T follicular helper cell (primary cell): ENCODE measurements around the gene COL4A2.

ENCODE experiments used
- DNase-seq: peaks from one replicate; pipeline ENCODE4 v3.0.0-alpha.2; 2020; ENCODE audit warnings: low read depth

COL4A2 gene

DNA sequence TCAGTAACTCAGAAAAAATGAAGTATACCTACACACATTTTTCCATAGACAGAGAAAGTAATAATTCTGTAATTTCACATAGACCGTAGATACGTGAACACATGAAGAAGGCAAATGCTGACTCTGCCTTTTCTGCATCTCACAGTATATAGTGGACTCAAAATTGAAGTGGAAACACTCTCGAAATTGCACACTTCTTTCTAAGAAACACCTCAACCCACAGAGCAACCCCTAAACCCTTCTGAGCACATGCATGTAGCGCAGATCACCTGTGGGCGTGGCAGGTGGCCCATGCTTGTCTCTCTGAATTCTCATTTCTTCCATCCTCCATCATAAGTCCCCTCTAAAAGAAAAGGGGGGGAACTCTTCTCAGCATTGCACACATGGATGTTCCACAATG lies 34.9 kb upstream of the COL4A2 start:
- no peak for DNase-seq

DNA sequence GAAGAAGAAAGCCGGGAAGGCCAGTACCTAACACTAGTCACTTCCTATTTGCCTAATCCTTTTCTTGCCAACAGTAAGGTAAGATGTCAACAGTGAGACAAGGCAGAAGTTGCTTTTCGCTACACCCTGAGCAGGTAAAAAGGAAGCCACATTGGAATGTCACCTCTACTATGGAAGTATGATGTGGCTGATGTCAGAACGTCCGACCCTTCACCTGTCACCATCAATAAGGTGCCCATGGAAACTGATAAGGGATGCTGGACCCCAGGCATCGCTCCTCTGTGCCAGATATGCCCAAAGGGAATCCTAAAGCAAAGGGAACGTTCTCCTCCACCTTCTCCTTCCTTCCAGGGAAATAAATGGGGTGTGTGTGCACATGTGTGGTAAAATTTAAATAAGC lies 34.4 kb upstream of the COL4A2 start:
- no peak for DNase-seq

DNA sequence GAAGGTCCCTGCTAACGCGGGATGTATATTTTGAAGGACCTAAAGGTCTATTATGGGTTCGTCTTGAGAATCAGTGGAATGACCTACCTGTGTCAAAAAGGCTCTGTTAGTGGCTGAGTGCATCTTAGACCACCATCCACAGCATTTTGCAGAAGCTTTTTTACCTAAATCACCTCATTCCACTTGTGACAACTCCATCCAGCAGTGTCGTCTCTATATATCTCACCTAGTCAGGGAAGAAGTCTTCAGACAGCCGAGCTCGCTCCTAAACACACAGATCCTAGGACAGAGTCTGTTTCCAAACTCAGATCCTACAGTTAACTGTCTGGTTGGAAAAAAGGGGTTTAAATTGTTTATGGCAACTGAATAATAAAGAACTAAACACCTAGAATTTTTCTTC lies 33.8 kb upstream of the COL4A2 start:
- no peak for DNase-seq

DNA sequence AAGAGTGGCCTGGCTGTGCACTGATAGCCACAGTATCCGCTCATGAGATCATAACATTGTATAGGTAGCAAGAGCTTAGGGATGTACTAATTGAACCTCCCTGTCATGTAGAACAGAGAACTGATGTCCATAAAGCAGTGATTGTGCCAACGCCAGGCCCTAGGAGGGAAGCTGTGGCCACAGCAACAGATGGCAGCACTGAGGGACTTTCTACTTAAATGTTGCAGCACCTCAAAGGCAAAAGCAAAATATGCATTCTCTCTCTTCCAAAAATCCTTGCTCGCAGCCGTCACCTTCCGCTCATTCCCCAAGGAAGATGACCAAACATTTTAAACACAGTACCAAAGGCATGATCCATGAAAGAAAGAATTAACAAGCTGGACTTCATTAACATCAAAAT lies 32.4 kb upstream of the COL4A2 start:
- DNase-seq = no peak

DNA sequence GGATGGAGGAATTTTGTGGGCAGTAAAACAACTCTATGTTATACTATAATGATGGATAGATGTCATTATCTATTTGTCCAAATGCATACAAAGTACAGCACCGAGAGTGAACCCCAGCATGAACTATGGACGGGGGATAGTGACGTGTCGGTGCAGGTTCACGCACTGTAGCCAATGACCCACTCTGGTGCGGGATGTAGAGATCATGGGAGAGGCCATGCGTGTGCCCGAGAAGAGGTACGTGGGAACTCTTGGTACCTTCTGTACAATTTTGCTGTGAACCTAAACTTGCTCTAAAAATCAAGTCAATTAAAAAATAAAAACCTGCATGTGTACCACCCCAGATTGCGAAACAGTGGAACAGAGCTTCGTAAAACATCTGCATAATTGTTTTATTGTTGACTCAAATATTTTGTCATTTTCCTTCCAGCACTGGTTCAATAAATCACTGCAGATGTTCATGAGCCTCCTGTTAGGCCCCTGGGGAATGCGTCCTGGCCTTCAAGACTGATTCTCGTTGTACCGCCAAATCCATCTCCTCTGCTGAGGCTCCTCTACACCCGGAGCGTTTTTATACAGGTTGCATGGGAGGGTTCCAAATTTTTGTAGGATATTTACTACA lies 31.0 kb upstream of the COL4A2 start:
- DNase-seq = no peak

DNA sequence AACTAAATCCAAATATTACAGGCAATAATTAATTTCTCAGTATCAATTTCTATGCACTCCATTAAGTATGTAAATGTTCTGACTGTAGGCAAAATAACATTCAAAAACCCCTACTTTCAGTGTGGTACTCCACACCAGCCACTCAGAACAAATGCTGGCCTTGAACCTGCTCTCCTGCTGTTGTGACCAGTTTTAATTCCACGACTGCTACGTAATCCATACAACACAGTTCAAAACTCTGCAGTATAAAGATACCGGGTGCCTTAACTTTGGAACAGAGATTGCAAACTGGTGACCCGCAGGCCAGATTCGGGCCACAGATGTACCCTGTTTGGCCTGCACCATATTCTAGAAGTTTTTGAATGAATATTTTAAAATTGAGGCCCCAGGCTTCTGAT lies 30.5 kb upstream of the COL4A2 start:
- no peak for DNase-seq

DNA sequence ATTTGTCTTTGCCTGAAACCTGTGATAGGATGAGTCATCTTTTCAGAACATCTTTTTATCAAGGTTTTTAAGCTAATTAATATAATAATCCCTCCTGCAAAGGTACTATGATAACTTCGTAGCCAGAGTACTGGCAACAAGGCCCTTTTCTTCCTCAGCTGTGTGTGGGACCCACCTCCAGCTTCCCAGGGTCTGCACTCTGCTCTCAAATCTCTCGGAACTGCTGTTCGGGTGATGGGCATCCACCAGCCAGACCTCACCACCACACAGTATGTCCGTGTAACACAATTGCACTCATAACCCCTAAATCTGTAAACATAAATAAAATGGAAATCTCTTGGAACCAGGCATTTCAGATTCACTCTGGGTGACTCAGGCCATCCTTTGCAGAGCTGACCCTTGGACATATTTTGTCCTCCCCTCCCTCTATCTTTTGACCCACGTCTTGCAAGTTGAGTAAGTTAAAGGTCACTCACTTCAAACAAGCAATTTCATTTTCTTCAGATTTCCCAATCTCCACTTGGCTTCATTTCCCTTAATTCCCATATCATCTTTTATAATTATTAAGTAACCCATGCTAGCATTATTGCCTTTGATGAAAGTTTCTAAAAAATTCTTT lies 29.6 kb upstream of the COL4A2 start:
- no peak for DNase-seq

DNA sequence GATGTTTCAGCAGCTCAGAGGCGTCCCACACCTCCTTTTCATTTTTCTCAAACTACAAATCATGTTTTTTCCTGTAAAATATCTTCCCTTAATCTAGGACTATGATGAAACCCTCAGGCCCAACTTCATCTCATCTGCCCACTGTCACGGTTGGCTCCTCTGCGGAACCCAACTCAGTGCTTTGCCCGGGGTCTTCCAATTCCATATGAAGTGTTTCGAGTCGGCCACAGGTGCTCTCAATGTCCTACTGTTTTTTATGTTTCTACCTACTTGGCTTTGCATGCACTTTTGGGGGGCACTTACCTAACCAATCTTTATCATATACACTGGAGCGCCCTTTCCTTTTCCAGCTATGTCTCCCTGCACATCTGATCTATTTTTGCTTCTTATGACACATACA lies 28.2 kb upstream of the COL4A2 start:
- DNase-seq = no peak

DNA sequence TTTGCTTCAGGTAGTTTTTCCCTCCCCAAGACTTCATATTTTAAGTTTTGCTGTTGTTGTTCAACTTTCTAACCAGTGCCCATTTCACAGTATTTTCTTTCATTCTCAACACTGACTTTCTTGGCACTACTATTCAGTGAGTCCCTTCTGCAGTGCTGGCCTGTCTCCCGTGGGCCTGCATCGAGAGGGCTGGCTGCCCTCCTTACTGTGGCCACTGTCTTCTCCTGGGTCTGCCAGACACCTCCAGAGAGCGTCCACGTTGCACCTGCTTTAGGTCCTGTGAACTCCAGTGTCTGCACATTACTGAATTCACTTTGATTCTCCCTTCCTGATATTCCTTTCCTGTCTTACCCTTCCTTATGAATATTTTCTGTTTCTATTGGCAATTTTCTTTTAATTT lies 27.4 kb upstream of the COL4A2 start:
- DNase-seq = no peak

DNA sequence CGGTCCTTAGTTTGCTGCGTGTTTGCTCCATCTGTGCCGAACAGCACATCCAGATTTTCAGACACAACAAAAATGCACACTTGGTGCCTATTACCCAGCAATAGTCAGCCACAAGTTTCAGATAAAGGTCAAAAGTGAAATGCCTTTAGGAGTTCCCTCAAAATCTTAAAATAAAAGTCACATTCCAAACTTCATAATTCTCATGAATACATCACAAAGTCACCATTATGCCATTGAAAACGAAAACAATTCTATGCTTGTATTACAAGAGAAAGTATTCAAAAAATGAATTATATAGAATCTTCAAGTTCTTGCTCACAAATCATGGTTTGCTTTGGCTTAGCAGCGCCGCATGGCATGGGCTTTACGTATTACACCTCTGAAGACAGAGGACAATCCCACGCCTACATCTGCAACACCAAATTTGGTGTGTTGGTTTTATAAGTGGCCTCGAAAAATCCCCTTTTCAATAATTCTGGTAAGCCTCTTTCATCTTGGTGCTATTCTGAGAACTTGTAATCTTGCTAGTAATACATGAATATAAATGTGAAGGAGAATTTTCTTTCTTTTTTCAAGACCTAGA lies 26.8 kb upstream of the COL4A2 start:
- DNase-seq = no peak

DNA sequence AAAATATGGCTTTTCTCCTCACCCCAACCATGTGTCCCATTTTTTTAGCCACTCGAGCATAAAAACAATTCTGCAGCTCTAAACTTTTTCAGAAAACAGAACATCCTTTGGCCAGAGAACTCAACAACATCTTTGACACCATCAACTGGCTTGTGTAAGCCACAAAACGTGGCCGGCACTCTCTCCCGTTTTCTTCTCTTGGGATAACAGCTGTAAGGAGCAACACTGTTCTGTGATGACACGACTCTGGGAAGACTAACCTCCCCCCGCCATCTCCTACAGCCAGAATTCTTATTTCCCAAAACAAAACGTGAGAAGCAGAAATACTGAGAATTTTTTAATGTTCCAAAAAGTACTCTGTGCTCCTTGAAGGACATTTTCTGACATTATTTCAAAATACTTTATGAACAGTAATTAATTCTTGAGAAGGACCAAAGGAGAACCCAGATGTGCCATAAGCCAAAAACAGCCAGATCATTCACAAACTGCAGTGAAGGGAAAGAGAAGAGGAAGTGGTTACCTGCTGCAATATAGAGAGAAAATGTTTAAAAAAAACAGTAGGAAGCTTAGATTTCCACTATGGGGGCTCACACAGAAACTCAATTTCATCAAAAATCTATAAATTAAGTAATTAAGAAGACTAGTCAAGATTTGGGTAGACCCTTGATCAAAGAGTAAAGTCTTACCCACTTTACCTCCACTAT lies 25.9 kb upstream of the COL4A2 start:
- DNase-seq = no peak

DNA sequence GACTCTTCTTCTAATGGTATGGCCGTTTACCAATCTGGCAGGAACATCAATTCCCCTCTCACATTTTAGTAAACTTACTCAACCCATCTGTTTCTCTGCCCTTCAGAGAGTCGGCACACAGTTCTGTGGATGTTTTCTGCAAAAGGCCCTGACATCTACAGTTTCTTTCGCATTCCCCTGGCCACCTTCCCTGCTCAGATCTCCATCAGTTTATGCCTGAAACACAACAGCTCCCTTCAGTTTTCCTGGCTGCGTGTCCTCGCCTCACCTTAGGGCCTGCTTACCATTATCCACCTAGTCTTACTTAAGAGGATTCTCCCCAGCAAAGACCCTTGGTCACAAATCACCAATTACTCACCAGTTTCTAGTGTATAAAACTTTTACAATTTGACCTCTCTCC lies 25.3 kb upstream of the COL4A2 start:
- no peak for DNase-seq

DNA sequence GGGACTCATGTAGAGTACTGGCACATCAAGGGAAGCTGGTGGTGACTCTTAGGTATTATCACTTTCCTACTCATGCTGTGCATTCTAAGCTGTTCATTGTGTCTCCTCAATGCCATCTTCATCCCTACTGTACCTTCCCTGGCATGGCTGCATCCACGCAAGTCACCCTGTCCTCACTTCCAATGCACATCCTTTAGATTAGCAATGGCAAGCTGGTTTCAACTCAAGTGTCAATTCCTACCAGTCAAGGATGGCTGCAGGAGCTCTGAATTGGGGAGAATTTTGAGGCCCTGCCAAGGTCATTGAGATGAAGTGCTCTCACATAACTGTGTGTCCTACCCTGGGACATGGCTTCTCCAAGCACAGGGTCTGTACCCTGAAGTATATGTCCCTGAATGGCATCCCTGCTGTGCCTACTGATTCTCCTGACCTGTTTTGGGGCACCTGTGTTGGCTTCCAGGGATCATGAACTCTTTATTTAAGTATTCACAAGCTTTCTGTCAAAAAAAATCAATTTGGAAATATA lies 24.7 kb upstream of the COL4A2 start:
- no peak for DNase-seq

DNA sequence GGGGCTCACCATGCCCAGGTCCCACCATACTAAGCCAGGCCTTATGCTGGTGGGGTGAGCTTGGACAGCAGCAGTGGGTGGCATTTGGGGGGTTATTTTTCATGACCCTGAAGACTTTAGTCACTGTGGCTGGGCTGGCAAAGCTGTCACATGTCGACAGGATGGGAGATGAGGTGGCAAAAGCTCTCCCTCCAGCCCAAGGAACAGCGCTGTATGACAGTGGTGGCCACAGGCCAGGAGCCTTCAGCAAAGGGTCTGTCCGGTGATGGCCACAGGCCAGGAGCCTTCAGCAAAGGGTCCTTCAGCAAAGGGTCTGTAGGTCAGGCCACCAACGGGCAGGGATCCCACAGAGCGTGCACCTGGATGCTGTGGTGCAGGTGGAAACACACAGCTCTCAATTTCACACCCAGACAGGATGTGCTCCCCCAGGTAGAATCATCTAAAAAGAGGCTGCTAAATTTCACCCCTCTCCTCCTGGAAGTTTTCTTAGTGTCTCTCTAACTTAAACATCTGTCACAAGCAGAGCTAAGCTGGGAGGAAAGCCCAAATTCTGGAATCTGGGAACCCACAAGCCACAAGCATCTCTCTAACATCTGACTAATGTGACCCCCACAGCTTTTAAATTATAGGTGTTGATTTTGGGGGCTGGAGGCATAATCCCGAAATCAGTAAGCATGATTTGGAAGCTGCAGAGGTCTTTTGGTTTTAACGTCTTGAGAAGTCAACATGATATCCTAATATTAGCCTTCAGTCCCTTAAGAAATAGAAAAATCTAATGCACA lies 23.2 kb upstream of the COL4A2 start:
- DNase-seq = no peak

DNA sequence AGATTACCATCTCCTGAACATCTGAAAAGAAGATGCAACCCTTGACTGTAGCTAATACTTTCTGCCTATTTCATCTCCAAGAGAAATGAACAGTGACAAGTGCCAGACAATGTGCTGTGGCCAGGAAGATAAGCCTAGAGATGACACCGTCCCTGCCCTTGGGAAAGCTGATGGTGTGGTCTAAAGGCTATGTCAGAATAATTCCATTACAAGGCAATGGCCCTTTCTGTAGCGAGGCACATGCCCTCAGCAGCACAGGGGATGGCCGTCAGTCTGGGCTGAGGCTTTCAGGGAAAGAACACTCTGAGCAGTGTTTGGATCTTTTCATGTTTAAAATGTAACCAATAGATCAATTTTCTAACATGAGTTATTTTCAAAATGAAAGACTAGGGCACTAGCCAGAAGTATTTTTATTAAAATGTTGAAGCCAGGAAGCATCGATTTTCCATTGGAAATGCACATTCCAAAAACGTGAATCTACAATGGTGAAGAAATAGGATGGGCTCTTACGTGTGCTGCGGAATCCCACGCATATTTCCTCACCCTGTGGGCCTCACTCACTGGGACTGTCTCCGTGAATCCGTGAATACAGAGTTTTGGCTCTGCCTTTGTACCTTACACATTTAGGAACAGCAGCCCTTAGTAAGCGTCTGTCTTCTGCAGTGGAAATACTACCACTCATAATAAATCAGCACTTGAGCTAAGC lies 22.2 kb upstream of the COL4A2 start:
- no peak for DNase-seq

DNA sequence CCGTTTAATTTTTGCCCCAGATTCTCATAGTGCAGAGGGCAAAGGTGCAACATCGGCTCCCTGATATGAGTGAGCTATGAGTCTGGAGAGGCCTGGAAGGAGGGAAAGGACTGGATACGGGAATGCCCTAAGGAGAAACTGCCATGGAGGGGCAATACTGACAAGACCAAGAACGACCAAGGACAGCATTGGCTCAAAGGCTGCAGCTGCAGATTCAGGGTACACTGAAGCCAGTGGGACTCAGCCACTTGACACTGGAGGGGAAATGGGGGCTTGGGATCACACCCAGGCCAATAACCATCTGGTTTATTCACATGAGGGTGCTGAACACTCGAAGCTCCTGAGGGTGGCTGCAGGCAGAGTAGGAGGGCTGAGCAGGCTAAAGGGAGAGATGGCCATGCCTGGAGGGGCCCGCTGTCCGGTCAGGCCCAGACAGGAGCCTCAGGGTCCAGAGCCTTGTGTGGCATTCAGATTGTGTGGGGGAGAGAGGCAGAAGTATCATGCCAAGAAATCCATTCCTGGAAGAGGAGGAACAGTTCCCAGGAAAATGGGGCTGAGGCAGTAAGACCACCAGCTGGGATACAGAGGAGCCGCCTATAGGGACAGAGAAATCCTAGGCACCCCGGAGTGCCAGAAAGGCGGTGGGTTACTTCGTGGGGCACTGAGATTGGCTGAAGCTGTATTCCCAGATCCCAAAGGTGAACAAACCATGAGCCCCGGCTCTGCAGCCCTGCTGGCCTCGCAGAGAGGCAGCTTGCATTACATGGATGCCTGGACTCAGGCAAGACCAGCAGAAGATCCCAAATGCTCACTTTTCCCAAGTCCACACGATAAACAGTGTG lies 20.9 kb upstream of the COL4A2 start:
- DNase-seq = no peak

DNA sequence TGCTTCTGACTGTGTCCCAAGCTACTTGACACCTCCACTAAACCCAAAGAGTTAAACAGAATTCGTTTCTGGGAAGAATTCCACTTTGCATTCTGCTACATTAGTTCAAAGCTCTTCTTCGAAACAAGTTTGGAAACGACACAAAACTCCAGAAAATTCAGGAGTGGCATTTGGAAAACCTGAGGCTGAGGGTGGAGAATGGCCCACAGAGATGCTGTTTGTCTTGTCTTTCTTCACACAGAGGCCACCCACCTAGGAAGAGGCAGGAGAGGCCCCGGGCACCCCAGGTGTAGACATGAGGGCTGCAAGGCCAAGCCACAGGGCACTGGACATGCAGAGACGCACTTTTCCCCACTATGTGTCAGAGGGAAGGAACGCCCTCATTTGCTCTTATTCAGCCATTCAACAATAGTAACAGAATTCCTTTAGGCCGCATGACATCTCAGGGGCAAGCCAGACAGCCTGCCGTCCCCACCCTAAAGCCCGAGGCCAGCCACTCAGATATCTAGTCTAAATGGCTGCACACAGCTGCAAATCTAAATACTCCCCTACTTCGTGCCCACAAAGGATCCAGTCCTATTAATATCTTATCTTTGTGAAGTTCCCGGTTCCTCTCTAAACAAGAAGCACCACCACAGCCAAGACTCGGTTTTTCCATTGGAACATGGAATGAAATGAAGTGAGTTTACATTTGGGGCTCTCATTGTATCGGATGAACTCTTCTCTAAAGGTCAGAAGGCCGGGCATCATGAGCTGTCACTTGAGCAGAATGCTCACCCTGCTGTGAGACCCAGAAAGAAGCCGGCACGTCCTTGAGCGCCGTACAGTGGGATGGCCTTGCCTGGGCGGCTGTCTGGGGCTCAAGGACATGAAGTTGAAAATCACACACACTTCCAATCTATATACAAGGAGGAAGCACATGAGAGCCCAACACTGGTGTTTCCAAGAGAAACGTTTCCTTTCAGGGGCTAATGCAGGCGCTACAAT lies 20.0 kb upstream of the COL4A2 start:
- no peak for DNase-seq

DNA sequence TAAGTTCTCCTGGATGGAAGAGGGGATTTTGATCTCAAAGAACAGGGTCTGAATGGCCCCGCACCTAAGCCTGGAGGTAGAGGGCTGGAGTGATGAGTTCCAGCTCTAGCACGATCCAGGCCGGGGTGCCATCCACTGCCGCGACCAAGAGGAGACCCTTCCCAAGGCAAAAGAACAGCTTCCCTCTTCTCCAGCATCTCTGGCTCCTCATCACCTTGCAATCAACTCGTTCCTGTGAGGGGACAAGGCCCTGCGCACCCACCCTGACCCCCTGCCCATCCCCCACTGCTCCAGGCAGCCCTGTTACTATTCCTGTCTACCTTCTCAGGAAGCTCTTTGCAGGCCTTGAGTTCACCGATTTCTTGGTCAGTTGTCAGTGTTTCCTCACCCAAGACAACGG lies 17.9 kb upstream of the COL4A2 start:
- no peak for DNase-seq

DNA sequence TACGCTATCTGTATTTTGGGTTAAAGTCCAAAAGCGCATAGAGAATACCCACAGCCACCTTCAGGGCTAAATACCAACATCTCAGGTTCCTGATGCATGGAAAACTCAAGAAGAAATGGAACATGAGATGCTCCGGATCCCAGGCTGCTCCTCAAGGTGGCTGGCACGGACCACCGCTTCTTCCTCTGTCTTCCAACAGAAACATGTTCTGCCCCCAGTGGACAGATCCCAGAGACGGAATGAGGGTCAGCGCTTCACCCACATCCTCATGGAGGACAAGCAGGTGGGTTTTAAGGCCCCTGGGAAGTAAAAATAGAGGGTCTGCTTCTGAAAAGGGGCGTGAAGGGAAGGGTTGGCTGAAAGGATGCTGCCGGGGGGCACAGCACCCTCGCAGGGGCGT lies 17.4 kb upstream of the COL4A2 start:
- DNase-seq = no peak
